Measurements from ENCODE around the gene MAPK8. TPM values are rescaled to one million over a fixed set of nuclear protein-coding genes. Genes with fewer than 3 reads are reported as not detected.

MAPK8 gene
- total and polyA plus RNA-seq, 2 of the 4 experiments (the other 2 are of a cell fraction): 41.5 to 54.7 TPM

GRCh38 chr10:48437546-48437945 is 131.1 kb downstream of the MAPK8 start:
- TF ChIP-seq, protein P1, sequence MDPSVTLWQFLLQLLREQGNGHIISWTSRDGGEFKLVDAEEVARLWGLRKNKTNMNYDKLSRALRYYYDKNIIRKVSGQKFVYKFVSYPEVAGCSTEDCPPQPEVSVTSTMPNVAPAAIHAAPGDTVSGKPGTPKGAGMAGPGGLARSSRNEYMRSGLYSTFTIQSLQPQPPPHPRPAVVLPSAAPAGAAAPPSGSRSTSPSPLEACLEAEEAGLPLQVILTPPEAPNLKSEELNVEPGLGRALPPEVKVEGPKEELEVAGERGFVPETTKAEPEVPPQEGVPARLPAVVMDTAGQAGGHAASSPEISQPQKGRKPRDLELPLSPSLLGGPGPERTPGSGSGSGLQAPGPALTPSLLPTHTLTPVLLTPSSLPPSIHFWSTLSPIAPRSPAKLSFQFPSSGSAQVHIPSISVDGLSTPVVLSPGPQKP (IDR thresholded peaks at IDR 0.05; ENCODE audit: borderline replicate concordance, low read depth, low read length): no peak
- TF ChIP-seq MAFK (IDR thresholded peaks at IDR 0.05; ENCODE audit: low read depth, low read length): no peak
- no peak for TF ChIP-seq POLR2A (IDR thresholded peaks at IDR 0.05; ENCODE audit: low read depth, low read length)
- no peak for TF ChIP-seq CHD1 (IDR thresholded peaks at IDR 0.05; ENCODE audit: low read depth, low read length)
- no peak for TF ChIP-seq CEBPB (IDR thresholded peaks at IDR 0.05; ENCODE audit: low read depth, low read length)
- TF ChIP-seq SMC3 (IDR thresholded peaks at IDR 0.05; ENCODE audit: low read depth, low read length): no peak
- no peak for TF ChIP-seq RAD21 (IDR thresholded peaks at IDR 0.05; ENCODE audit: low read length)
- TF ChIP-seq FOS (IDR thresholded peaks at IDR 0.05; ENCODE audit: low read depth, low read length): no peak
- no peak for TF ChIP-seq RCOR1 (IDR thresholded peaks at IDR 0.05; ENCODE audit: insufficient replicate concordance, low read length)
- TF ChIP-seq, protein P2, sequence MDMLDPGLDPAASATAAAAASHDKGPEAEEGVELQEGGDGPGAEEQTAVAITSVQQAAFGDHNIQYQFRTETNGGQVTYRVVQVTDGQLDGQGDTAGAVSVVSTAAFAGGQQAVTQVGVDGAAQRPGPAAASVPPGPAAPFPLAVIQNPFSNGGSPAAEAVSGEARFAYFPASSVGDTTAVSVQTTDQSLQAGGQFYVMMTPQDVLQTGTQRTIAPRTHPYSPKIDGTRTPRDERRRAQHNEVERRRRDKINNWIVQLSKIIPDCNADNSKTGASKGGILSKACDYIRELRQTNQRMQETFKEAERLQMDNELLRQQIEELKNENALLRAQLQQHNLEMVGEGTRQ (IDR thresholded peaks at IDR 0.05; ENCODE audit: low read depth, low read length): no peak
- TF ChIP-seq MAZ (IDR thresholded peaks at IDR 0.05; ENCODE audit: borderline replicate concordance, low read depth, low read length): no peak
- TF ChIP-seq, protein P3, sequence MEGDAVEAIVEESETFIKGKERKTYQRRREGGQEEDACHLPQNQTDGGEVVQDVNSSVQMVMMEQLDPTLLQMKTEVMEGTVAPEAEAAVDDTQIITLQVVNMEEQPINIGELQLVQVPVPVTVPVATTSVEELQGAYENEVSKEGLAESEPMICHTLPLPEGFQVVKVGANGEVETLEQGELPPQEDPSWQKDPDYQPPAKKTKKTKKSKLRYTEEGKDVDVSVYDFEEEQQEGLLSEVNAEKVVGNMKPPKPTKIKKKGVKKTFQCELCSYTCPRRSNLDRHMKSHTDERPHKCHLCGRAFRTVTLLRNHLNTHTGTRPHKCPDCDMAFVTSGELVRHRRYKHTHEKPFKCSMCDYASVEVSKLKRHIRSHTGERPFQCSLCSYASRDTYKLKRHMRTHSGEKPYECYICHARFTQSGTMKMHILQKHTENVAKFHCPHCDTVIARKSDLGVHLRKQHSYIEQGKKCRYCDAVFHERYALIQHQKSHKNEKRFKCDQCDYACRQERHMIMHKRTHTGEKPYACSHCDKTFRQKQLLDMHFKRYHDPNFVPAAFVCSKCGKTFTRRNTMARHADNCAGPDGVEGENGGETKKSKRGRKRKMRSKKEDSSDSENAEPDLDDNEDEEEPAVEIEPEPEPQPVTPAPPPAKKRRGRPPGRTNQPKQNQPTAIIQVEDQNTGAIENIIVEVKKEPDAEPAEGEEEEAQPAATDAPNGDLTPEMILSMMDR (conservative IDR thresholded peaks at IDR 0.05; ENCODE audit: low read depth, low read length): no peak
- TF ChIP-seq BHLHE40 (IDR thresholded peaks at IDR 0.05; ENCODE audit: low read depth, low read length): no peak
- no peak for TF ChIP-seq RFX5 (IDR thresholded peaks at IDR 0.05; ENCODE audit: low read depth, low read length)
- TF ChIP-seq NFE2L2 (IDR thresholded peaks at IDR 0.05; ENCODE audit: low read depth, low read length): no peak
- TF ChIP-seq MXI1 (IDR thresholded peaks at IDR 0.05; ENCODE audit: borderline replicate concordance, low read depth, low read length): no peak
- Histone ChIP-seq H3K18ac (ENCODE audit: low read depth, low read length) (no peak overlapping the region), H2BK5ac (ENCODE audit: low read depth, low read length, poor library complexity, severe bottlenecking) (no peak overlapping the region), H3K27me3 (ENCODE audit: control insufficient read depth, insufficient read depth, low read length) (no peaks in the 10 kb centered on the region), H4K5ac (ENCODE audit: low read depth, low read length) (no peak overlapping the region), H3K23ac (ENCODE audit: low read depth, low read length) (peak overlapping the region; percentile 44; the same call in 1 of the 2 replicates), H4K20me1 (ENCODE audit: insufficient read depth, low read length) (peaks cover 4% of the 10 kb centered on the region; the same call in 1 of the 2 replicates), H3K27ac (ENCODE audit: insufficient read depth, low read length) (no peak overlapping the region), H3K9me3 (ENCODE audit: control insufficient read depth, insufficient read depth, low read length) (no peaks in the 10 kb centered on the region), H3K9ac (ENCODE audit: low read depth, low read length) (no peak overlapping the region), H3K4me3 (ENCODE audit: insufficient read depth, low read depth, low read length) (no peak overlapping the region), H2AK5ac (ENCODE audit: low read depth, low read length) (0 out of 2 replicates have a peak overlapping the region, but pooled peaks have one; percentile 1), H2BK120ac (ENCODE audit: low read depth, low read length) (no peak overlapping the region), H3K36me3 (ENCODE audit: control insufficient read depth, insufficient read depth, low read length) (peaks cover 3% of the 10 kb centered on the region), H4K8ac (ENCODE audit: low read depth in 2 of 2, low read length in 2 of 2) (no peak overlapping the region), H3K4ac (ENCODE audit: low read depth, low read length) (0 out of 2 replicates have a peak overlapping the region, but pooled peaks have one; percentile 6), H4K91ac (ENCODE audit: insufficient read depth, low read depth, low read length) (no peak overlapping the region), H3K9me1 (ENCODE audit: insufficient read depth, low read length) (peaks cover 19% of the 10 kb centered on the region), H3K56ac (ENCODE audit: extremely low read depth, insufficient read depth, low read length) (no peak overlapping the region), H2BK15ac (ENCODE audit: low read depth, low read length) (no peak overlapping the region), H2BK20ac (ENCODE audit: low read depth, low read length) (no peak overlapping the region), H3K14ac (replicated peaks; ENCODE audit: low read depth, low read length) (no peak overlapping the region), H3K79me1 (ENCODE audit: low read depth in 1 of 2, low read length in 2 of 2) (peaks cover 0 to 16% of the 10 kb centered on the region in 2 experiments; a peak in 1 of 4 replicates), H3K4me2 (ENCODE audit: low read depth, low read length) (no peak overlapping the region), H2AK9ac (replicated peaks; ENCODE audit: low read depth, low read length, poor library complexity) (no peak overlapping the region), H3K4me1 (ENCODE audit: control insufficient read depth, insufficient read depth, low read length) (peaks cover 8% of the 10 kb centered on the region), H2AFZ (replicated peaks; ENCODE audit: low read length, poor library complexity) (no peak overlapping the region)
- intact Hi-C loops (cut with micrococcal nuclease) (loop anchor here (5.0 kb wide), 1 partner anchor 125 kb away; no protein-coding TSS in a partner anchor), in situ Hi-C loops (cut with MboI; ENCODE audit: low sequenced_read_pairs) (no loop called here), dilution Hi-C loops (cut with HindIII; ENCODE audit: low sequenced_read_pairs, unreplicated experiment) (no loop called here)
- POLR2A ChIA-PET (ENCODE audit: unreplicated experiment): no interaction called here
- no TSS peak for BruUV-seq (replicated peaks)
- WGBS, 2 experiments (ENCODE audit: extremely low coverage in 2 of 2, insufficient read length in 1 of 2): 100% methylated on average over 1 of the region's 3 CpGs; no CpG with 5 or more reads in 1 of the 2 experiments
- DNase-seq (no peak), ATAC-seq (ENCODE audit: low read depth) (no peak)
- CTCF ChIA-PET: interaction anchor here (0.8 kb wide), 1 partner anchor 218 kb away, joined by 3 read pairs; no protein-coding TSS in a partner anchor

All from IMR-90 (cell line).